ENCODE measurements around the gene ARMH3.

DNA sequence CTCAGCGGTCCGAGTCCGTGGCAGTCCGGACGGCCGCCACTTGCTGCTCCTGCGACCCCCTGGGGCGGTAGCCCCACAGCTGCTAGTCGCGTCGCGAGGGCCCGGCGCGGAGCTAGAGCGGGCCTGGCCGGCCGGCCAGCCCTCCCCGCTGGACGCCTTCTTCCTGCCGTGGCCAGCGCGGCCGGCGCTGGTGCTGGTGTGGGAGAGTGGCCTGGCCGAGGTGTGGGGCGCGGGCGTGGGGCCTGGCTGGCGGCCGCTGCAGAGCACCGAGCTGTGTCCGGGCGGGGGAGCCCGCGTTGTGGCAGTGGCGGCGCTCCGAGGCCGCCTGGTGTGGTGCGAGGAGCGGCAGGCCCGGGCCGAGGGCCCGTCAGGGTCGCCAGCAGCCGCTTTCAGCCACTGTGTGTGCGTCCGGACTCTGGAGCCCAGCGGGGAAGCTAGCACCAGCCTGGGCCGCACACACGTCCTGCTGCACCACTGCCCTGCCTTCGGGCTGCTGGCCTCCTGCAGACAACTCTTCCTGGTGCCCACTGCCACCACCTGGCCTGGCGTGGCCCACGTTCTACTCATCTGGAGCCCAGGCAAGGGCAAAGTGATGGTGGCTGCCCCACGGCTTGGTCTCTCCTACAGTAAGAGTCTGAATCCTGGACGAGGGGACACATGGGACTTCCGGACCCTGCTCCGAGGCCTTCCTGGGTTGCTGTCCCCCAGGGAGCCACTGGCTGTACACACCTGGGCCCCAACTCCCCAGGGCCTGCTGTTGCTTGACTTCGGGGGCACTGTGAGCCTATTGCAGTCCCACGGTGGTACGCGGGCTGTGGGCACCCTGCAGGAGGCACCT lies 9.8 kb upstream of the ARMH3 start:
- TF ChIP-seq POLR2A (IDR thresholded peaks at IDR 0.05; ENCODE audit: low read depth, low read length), result no peak
- no peak for TF ChIP-seq TAF1 (IDR thresholded peaks at IDR 0.05; ENCODE audit: borderline replicate concordance, low read depth, low read length)

Measured in GM12892 (cell line).